ENCODE results near the gene YES1.
A peak's percentile ranks its signal among the peaks of the same experiment; 100 is the strongest.

Gene YES1

DNA sequence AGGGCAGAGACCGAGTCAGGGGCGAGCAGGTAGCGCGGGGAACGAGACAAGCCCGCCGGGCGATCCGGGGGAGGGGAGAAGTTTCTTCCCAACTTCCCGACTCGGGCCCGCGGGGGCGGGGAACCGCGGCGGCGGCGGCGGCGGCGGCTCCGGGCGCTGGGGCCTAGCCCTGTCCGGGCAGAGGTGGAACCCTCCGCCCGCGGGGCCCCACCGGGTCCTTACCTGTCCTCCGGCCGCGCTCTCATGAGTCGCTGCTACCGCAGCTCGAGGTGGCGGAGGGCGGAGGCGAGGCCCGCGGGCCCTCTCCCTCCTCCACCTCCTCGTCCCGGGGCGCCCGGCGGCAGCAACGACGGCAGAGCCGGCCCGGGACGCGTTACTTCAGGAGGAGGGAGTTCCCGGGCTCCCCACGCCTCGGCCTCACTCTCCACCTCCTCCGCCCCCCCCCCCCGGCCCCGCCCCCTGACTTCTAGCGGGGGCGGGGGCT is at the start of gene YES1:
Gene YES1 (minus strand): TSS at position 351 of the 484 bp plus-strand sequence. CDS start 55,415 bp downstream, outside the sequence.
- peak within 1 kb of the TSS; percentile 83 for H3K9ac ChIP-seq (ENCODE audit: low read depth, low read length)
- peak within 1 kb of the TSS; percentile 85 for H3K4me2 ChIP-seq (ENCODE audit: insufficient read depth, low read length)
- H2AFZ ChIP-seq (ENCODE audit: low read depth, low read length) = peak within 1 kb of the TSS; percentile 80
- H3K79me2 ChIP-seq (ENCODE audit: insufficient read depth, low read length) = peaks cover 49% of the 10 kb centered on the region
- peak; percentile 70 for ATAC-seq (ENCODE audit: insufficient read depth, low read depth)
- H3K4me3 ChIP-seq (ENCODE audit: low read depth in 1 of 2, low read length in 2 of 2) = peak within 1 kb of the TSS; percentile 86 to 88
- H3K4me1 ChIP-seq (ENCODE audit: insufficient read depth, low read length) = peaks cover 39% of the 10 kb centered on the region
- peaks cover 12% of the 10 kb centered on the region; the same call in 1 of the 2 replicates for H4K20me1 ChIP-seq (ENCODE audit: insufficient read depth, low read length)
- no peaks in the 10 kb centered on the region for H3K27me3 ChIP-seq (ENCODE audit: insufficient read depth, low read length, poor library complexity)
- no peaks in the 10 kb centered on the region; the same call in 1 of the 2 replicates for H3K36me3 ChIP-seq (ENCODE audit: insufficient read depth, low read length)
- H3K27ac ChIP-seq (ENCODE audit: low read length) = peak within 1 kb of the TSS; percentile 84
- TF ChIP-seq, protein P1, sequence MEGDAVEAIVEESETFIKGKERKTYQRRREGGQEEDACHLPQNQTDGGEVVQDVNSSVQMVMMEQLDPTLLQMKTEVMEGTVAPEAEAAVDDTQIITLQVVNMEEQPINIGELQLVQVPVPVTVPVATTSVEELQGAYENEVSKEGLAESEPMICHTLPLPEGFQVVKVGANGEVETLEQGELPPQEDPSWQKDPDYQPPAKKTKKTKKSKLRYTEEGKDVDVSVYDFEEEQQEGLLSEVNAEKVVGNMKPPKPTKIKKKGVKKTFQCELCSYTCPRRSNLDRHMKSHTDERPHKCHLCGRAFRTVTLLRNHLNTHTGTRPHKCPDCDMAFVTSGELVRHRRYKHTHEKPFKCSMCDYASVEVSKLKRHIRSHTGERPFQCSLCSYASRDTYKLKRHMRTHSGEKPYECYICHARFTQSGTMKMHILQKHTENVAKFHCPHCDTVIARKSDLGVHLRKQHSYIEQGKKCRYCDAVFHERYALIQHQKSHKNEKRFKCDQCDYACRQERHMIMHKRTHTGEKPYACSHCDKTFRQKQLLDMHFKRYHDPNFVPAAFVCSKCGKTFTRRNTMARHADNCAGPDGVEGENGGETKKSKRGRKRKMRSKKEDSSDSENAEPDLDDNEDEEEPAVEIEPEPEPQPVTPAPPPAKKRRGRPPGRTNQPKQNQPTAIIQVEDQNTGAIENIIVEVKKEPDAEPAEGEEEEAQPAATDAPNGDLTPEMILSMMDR (IDR thresholded peaks at IDR 0.05; ENCODE audit: borderline replicate concordance, extremely low read depth, low read length, poor library complexity, severe bottlenecking) = no peak
- TF ChIP-seq EZH2 (IDR thresholded peaks at IDR 0.05; ENCODE audit: borderline replicate concordance, low read depth, low read length, severe bottlenecking) = no peak
- DNase-seq = no peak
- H3K9me3 ChIP-seq (ENCODE audit: insufficient read depth, low read length, severe bottlenecking) = no peaks in the 10 kb centered on the region

DNA sequence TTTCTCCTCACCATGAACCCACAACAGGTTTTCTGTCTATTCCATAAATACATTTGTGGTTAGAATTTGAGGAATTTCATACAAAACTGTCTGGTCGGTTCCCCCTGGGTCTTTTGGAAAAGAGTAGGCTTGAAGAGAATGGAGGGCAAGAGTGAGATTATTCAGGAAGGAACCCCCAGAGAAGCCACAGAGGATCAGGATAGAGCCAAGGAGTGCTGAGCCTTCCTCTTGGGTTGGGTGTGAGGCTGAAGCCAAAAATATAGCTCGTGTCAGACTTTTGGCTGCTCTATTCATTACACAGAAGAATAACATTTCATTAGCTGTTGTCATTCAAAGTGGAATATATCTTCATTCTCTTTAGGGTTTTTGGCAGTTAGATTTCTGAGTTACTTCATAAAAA is 45.9 kb upstream of the YES1 start:
- no peak overlapping the region for H3K4me2 ChIP-seq (ENCODE audit: insufficient read depth, low read length)
- no peaks in the 10 kb centered on the region for H3K4me1 ChIP-seq (ENCODE audit: insufficient read depth, low read length)
- no peak for ATAC-seq (ENCODE audit: insufficient read depth, low read depth)
- H3K27ac ChIP-seq (ENCODE audit: low read length) = no peak overlapping the region
- no peak for DNase-seq
- H3K4me3 ChIP-seq (ENCODE audit: low read depth in 1 of 2, low read length in 2 of 2) = no peak overlapping the region
- H3K27me3 ChIP-seq (ENCODE audit: insufficient read depth, low read length, poor library complexity) = peaks cover 2% of the 10 kb centered on the region
- no peaks in the 10 kb centered on the region for H3K79me2 ChIP-seq (ENCODE audit: insufficient read depth, low read length)
- H3K9ac ChIP-seq (ENCODE audit: low read depth, low read length) = no peak overlapping the region
- H3K9me3 ChIP-seq (ENCODE audit: insufficient read depth, low read length, severe bottlenecking) = no peaks in the 10 kb centered on the region
- H3K36me3 ChIP-seq (ENCODE audit: insufficient read depth, low read length) = no peaks in the 10 kb centered on the region
- TF ChIP-seq EZH2 (IDR thresholded peaks at IDR 0.05; ENCODE audit: borderline replicate concordance, low read depth, low read length, severe bottlenecking) = no peak
- TF ChIP-seq, protein P1 (IDR thresholded peaks at IDR 0.05; ENCODE audit: borderline replicate concordance, extremely low read depth, low read length, poor library complexity, severe bottlenecking) = no peak
- H4K20me1 ChIP-seq (ENCODE audit: insufficient read depth, low read length) = no peaks in the 10 kb centered on the region
- no peak overlapping the region for H2AFZ ChIP-seq (ENCODE audit: low read depth, low read length)

DNA sequence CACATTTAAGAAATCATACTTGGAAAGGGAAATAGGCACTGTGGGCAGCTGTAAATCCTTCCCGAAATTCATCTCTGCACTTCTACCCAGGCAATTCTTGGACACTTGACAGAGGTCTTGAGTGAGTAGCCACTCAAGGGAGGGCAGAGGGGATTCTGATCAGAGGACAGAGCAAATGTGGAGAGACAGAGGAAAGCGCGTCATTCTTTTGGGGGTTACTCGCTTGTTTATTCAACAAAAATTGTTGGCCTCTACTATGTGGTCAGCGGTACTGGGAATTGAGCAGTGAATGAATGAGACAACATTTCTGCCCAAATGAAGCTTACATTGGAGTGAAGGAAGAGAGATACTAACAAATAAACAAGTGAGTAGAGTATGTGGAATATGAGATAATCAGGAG is 41.4 kb upstream of the YES1 start:
- DNase-seq (no peak), ATAC-seq (ENCODE audit: insufficient read depth, low read depth) (no peak)

More for the DNA sequence above, 41.4 kb upstream of the YES1 start:
- H3K9me3 ChIP-seq (ENCODE audit: insufficient read depth, low read length, severe bottlenecking) = no peaks in the 10 kb centered on the region
- no peak overlapping the region for H3K27ac ChIP-seq (ENCODE audit: low read length)
- no peak overlapping the region for H3K9ac ChIP-seq (ENCODE audit: low read depth, low read length)
- H3K27me3 ChIP-seq (ENCODE audit: insufficient read depth, low read length, poor library complexity) = no peaks in the 10 kb centered on the region
- H3K4me3 ChIP-seq (ENCODE audit: low read depth in 1 of 2, low read length in 2 of 2) = no peak overlapping the region
- no peaks in the 10 kb centered on the region for H3K4me1 ChIP-seq (ENCODE audit: insufficient read depth, low read length)
- no peak overlapping the region for H3K4me2 ChIP-seq (ENCODE audit: insufficient read depth, low read length)
- H3K79me2 ChIP-seq (ENCODE audit: insufficient read depth, low read length) = no peaks in the 10 kb centered on the region
- no peaks in the 10 kb centered on the region for H3K36me3 ChIP-seq (ENCODE audit: insufficient read depth, low read length)
- TF ChIP-seq EZH2 (IDR thresholded peaks at IDR 0.05; ENCODE audit: borderline replicate concordance, low read depth, low read length, severe bottlenecking) = no peak
- TF ChIP-seq, protein P1 (IDR thresholded peaks at IDR 0.05; ENCODE audit: borderline replicate concordance, extremely low read depth, low read length, poor library complexity, severe bottlenecking) = no peak
- H2AFZ ChIP-seq (ENCODE audit: low read depth, low read length) = no peak overlapping the region
- no peaks in the 10 kb centered on the region for H4K20me1 ChIP-seq (ENCODE audit: insufficient read depth, low read length)

All from DND-41 (cell line).